ENCODE results near the gene CEACAM4.

- TF ChIP-seq RAD21 (IDR thresholded peaks at IDR 0.05) (no peak), CTCF (IDR thresholded peaks at IDR 0.05; ENCODE audit: low read depth, low read length, missing input control) (no peak), ZBTB33 (IDR thresholded peaks at IDR 0.05) (no peak), GABPA (IDR thresholded peaks at IDR 0.05 in 1 of 2, conservative IDR thresholded peaks at IDR 0.05 in 1 of 2) (no peak)
These were observed 11.7 kb downstream of the CEACAM4 start for GRCh38 chr19:41615207-41615606.

Data from liver (tissue), 3 donors.